GM18951 (cell line): ENCODE results near the gene SORCS2.

Experiments
- POLR2A ChIP-seq: IDR thresholded peaks from 4 replicates; pipeline ENCODE4 v1.6.1; 2011; ENCODE audit warnings: mild to moderate bottlenecking; ENCODE audit not compliant: insufficient read length, insufficient read depth; ENCODE audit errors: extremely low read depth
- in situ Hi-C: fragments of 300-500 bp; cut with MboI; formaldehyde crosslinking; loops from one replicate; pipeline ENCODE4 v1.12.0; 2022; ENCODE audit warnings: low sequenced_read_pairs, mixed read lengths, inconsistent platforms; ENCODE audit not compliant: unreplicated experiment

SORCS2 gene

DNA sequence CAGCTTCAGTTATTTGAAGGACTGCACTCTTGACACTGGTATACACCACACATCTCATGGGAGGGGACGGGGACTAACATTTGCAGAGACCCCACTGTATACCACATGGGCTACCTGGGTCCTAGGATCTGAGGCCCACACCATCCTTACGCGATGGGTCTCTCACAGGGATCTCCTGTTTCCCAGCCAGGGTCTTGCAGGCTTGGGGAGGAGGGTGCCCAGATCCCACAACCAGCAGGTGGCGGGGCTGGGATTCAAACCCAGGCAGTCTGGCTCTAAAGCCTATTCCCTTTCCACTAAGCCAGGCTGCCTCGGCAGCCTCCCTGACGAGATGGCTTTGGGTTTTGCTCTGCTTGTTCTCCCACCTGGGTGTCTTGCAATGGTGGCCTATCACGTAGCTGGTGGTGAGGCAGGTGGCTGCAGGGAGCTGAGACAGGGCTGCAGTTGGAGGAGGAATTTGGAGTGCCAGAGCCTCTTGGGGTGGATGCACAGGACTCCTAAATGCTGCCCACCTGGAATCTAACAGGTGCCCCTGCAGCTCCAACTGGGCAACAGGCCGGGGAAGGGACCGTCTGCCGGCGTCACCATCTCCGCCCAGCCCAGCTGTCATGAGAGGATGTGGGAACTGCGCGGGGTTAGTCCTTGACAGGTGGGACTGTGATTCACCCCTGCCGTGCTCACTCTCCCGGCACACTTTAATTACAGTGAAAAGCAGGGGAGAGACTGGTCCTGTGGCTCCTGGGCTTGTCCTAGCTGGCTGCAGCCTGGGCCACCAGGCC is 131.7 kb downstream of the SORCS2 start:
- in situ Hi-C loops, result no loop called here
- TF ChIP-seq POLR2A, result no peak

DNA sequence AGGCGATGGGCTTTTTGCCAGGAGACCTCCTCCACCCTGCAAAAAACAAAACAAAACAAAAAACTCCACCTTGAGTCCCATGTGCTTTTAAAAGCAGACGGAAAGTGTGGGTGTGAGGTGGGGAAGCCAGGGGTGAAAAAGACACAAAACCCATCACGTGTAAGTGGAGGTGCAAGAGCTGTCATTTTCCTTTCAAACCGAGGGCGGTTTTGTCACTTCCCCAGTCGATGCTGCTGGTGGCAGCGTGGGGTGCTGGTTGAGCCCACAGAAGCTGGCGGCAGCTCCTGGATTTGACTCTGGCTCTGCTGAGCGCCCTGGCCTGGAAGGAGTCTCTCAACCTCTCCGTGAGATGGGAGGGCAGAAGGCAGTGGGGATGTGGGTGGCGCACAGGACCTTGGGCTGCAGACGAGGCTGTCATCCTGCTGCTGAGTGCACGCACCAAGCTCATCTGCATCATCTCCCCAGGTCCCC is 132.3 kb downstream of the SORCS2 start:
- in situ Hi-C loops, result no loop called here

GRCh38 chr4:7325541-7325940 is 133.2 kb downstream of the SORCS2 start:
- no peak for TF ChIP-seq POLR2A
- in situ Hi-C loops, result no loop called here

More for the DNA sequence above, 132.3 kb downstream of the SORCS2 start:
- no peak for TF ChIP-seq POLR2A

- no peak for TF ChIP-seq POLR2A
- in situ Hi-C loops, result no loop called here
Observed at GRCh38 chr4:7326306-7326692, 134.0 kb downstream of the SORCS2 start.

GRCh38 chr4:7326693-7327340 is 134.5 kb downstream of the SORCS2 start:
- in situ Hi-C loops, result no loop called here
- TF ChIP-seq POLR2A, result no peak

DNA sequence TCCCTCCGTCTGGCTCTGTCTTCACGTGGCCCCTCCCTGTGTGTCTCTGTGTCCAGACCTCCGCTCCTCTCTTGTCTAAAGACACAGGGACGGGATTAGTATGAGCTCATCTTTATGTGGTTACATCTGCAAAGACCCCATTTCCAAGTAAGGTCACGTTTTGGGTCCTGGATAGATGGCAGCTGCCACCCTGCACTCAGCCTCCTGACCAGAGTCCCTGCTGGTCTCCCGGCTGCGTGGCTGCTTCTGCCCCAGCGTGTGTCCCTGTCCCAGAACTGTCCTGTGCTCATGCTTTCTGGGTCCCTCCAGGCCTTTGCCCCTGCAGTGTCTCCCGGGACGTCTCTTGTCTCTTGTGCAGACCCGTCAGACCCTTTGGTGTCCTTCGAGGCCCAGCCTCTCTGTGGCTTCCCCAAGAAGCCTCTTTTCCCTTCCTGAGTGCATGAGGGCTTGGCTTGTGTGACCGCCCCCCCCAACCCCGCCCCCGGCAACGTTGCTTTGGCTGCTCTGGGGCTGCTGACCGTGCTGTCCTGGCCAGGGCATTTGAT is 135.1 kb downstream of the SORCS2 start:
- TF ChIP-seq POLR2A, result no peak
- in situ Hi-C loops, result no loop called here

DNA sequence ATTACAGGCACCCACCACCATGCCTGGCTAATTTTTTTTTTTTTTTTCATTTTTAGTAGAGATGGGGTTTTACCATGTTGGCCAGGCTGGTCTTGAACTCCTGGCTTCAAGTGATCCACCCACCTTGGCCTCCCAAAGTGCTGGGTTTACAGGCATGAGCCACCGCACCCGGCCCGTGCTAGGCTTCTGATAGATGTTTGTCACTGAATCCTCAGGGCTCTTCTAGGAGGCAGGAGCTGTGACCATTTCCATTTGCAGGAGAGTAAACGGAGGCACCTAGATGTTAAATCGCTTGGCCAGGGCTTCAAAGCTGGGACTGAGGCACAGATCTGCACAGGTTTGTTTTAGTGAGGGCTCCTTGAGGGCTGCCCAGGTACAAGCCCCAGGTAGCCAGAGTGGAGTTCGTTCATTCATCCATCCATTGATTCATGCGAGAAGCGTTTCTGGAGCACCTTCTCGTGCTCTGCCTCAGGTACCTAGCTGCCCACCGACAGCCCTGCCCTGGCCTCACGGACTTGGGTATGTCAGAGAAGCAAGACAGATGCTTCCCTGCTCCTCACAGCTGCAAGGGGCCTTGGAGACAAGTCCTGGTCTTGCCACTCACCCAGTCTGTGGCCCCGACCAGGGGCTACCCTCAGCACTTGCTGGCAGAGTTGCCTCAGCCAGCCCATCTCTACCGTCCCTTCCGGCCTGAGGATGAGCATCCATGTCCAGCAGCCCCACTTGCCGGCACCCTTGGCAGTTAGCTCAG is 136.0 kb downstream of the SORCS2 start:
- TF ChIP-seq POLR2A, result no peak
- in situ Hi-C loops, result no loop called here

DNA sequence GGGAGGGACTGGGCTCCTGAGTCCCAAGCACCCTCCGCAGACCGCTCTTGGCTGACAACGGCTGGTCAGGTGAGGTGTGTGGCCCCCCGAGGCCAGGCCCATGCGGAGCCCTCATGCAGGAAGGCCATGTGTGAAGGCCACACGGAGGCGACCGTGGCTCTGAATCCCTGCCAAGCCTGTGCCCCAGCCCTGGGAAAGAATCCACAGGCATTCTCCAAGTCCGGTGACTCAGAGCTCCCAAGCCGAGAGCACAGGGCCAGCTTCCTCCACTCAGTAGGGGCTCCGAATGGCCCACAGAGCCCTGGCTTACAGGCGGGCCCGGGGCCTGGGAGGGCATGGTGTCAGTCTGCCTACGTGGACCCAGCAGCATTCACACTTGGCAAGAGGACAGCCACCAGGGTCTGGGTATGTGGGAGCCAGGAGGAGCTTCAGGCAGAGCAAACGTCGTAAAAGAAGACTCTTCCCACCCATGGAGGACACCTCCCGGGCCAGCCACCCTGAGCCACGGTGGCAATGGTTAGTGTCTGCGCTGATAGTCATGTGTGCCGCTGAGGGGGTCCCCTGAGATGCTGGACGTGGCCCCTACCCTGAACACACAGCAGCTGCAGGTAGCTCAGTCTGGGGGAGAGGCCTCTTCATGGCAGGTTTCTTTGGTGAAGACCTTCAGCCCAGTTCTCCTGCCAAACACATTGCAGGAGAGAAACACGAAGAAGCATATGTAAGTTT is 136.7 kb downstream of the SORCS2 start:
- in situ Hi-C loops, result no loop called here
- TF ChIP-seq POLR2A, result no peak

- in situ Hi-C loops, result no loop called here
- no peak for TF ChIP-seq POLR2A
Observed at GRCh38 chr4:7330031-7330596, 137.8 kb downstream of the SORCS2 start.

DNA sequence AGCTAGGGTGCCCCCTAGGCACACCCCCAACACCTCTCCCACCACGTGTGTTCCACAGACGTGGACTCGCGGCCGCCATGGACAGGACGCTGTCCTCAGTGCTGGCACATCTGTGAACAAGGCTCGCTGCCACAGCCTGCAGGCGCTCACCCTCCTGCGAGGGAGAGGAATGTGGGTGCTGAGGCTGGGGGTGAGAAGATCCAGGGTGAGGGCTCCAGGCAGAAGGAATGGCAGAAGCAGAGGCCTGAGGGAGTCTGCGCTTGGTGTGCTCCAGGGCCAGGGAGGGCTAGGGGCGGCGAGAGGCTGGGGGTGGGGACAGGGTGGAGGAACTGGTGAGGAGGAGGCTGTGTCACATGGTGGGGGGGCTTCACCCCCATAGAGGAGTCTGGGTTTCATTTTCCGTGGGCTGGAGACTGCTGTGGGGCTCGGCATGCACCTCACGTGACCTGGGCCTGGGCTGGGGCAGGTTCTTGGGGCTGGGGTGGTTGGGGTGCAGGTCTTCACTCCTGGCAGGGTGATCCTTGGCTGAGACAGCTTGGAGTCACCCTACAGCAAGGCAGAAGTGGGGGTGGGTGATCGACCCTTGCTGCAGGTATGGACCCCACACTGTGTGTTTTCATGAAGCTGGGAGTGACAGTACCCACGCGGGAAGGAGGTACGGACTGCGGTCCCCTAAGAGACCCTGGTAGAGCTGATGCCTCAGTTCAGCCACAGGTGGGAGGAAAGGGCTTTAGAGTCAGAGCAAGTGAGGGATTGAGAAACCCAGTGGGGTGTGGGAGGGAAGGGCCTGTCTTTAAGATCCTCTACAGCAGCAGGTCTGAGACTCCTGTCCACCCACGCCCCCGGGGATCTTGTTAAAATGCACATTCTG is 138.7 kb downstream of the SORCS2 start:
- no peak for TF ChIP-seq POLR2A
- in situ Hi-C loops, result no loop called here

DNA sequence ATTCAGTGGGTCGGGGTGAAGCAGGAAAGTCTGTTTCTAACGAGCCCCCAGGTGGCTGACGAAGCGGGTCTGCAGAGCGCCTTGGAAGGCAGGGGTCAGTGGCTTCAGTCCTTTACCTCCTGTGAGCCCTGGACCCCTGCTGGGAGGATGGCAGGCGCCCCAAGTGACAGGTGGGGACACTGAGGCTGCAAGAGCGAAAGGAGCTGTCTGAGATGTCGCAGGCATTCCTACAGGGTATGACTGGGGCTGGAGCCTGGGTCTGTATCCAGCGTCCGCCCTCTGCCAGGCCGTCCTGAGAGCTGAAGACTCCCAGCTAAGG is 139.3 kb downstream of the SORCS2 start:
- TF ChIP-seq POLR2A, result no peak
- in situ Hi-C loops, result no loop called here

DNA sequence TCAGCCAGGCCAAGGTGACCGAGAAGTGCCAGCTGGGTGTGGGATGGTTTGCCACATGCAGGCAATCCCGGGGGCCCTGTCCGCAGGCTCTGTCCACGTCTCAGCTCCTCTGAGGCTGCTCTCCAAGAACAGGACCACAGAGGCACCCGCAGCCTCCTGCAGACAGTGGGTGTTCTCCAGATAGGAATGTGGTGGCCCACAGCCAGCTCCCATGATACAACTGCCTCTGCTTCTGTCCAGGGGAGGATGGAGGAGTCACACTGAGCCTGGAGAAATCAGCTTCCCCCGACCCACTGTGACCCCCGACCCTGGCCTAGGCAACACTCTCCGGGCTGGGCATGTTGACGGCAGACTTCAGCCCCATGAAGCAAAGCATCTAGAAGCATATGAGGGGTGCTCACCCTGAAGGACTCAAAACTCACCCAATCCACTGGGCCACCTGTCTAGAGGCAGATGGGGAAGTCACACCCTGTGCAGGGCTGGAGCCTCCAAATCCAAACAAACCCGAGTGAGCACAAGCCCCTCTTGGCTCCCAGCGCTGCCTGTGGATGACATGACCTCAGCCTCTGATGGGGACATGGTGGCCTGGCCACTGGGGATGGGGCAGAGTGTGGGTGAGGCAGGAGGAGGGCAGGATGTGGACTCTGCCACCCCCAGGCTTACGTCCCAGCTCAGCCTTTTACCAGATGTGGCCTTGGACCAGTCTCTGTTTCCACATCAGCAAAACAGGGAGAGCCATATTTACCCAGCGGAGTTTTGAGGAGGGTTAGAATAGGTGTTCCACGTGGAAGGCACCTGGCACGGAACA is 140.1 kb downstream of the SORCS2 start:
- in situ Hi-C loops, result no loop called here
- TF ChIP-seq POLR2A, result no peak
